ENCODE results near the gene ATAT1.
"Not testable (repeated sequence)": the region's sequence is repeated elsewhere in the genome, so short reads cannot be mapped to it uniquely, and the experiment has no call there.

The ATAT1 gene

GRCh38 chr6:30655743-30656094 lies 29.0 kb downstream of the ATAT1 start:
- no peak for DNase-seq (ENCODE audit: low spot score)
- no peak for TF ChIP-seq CTCF (IDR thresholded peaks at IDR 0.05; ENCODE audit: extremely low read depth, missing control alignments)

GRCh38 chr6:30656513-30656912 lies 29.8 kb downstream of the ATAT1 start:
- no peak for TF ChIP-seq CTCF (IDR thresholded peaks at IDR 0.05; ENCODE audit: extremely low read depth, missing control alignments)

GRCh38 chr6:30657454-30657853 lies 30.8 kb downstream of the ATAT1 start:
- TF ChIP-seq CTCF (IDR thresholded peaks at IDR 0.05; ENCODE audit: extremely low read depth, missing control alignments), result no peak
- DNase-seq (ENCODE audit: low spot score), result no peak

More at GRCh38 chr6:30656513-30656912, 29.8 kb downstream of the ATAT1 start:
- no peak for DNase-seq (ENCODE audit: low spot score)

GRCh38 chr6:30657922-30658321 lies 31.2 kb downstream of the ATAT1 start:
- not testable (repeated sequence) for DNase-seq (ENCODE audit: low spot score)

GRCh38 chr6:30664994-30665767 lies 38.5 kb downstream of the ATAT1 start:
- DNase-seq (ENCODE audit: low spot score), result no peak
- no peak for TF ChIP-seq CTCF (IDR thresholded peaks at IDR 0.05; ENCODE audit: extremely low read depth, missing control alignments)

GRCh38 chr6:30666300-30666699 lies 39.6 kb downstream of the ATAT1 start:
- DNase-seq (ENCODE audit: low spot score), result not testable (repeated sequence)

- TF ChIP-seq CTCF (IDR thresholded peaks at IDR 0.05; ENCODE audit: extremely low read depth, missing control alignments), result no peak
Observed at GRCh38 chr6:30670760-30671527, 44.3 kb downstream of the ATAT1 start.

GRCh38 chr6:30672445-30673253 lies 46.0 kb downstream of the ATAT1 start, which contains the start of gene DHX16:
Gene DHX16, minus strand, starts transcription at chr6:30673006. Its CDS starts 165 bp downstream, at chr6:30672841.
- DNase-seq (ENCODE audit: low spot score), result peak; percentile 93
- peak; percentile 74 for TF ChIP-seq CTCF (IDR thresholded peaks at IDR 0.05; ENCODE audit: extremely low read depth, missing control alignments)

More at GRCh38 chr6:30670760-30671527, 44.3 kb downstream of the ATAT1 start:
- no peak for DNase-seq (ENCODE audit: low spot score)

All from GM20000 (cell line).